ENCODE measurements around the gene CHFR. TPM values are rescaled to one million over a fixed set of nuclear protein-coding genes. Genes with fewer than 3 reads are reported as not detected.

Gene CHFR
- total and polyA plus RNA-seq, 9 of the 15 experiments (the other 6 are each of a cell fraction or from before 2014, with no cell fraction given): 0.61 to 33.9 (median 19.3) TPM

- TF ChIP-seq, protein P1, sequence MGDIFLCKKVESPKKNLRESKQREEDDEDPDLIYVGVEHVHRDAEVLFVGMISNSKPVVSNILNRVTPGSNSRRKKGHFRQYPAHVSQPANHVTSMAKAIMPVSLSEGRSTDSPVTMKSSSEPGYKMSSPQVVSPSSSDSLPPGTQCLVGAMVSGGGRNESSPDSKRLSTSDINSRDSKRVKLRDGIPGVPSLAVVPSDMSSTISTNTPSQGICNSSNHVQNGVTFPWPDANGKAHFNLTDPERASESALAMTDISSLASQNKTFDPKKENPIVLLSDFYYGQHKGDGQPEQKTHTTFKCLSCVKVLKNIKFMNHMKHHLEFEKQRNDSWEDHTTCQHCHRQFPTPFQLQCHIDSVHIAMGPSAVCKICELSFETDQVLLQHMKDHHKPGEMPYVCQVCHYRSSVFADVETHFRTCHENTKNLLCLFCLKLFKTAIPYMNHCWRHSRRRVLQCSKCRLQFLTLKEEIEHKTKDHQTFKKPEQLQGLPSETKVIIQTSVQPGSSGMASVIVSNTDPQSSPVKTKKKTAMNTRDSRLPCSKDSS (IDR thresholded peaks at IDR 0.05; ENCODE audit: low read depth, partially characterized antibody): no peak
- TF ChIP-seq ZBTB9 (CRISPR knock-in tag; IDR thresholded peaks at IDR 0.05): peak; percentile 70; the same call in 1 of the 2 replicates
- peak; percentile 79 for TF ChIP-seq ERF (CRISPR knock-in tag; IDR thresholded peaks at IDR 0.05)
- TF ChIP-seq RBM34 (IDR thresholded peaks at IDR 0.05; ENCODE audit: borderline replicate concordance, insufficient read depth, low read length): no peak
- TF ChIP-seq ZZZ3 (IDR thresholded peaks at IDR 0.05): no peak
- TF ChIP-seq ZNF436 (CRISPR knock-in tag; IDR thresholded peaks at IDR 0.05): no peak
- TF ChIP-seq, protein P2, sequence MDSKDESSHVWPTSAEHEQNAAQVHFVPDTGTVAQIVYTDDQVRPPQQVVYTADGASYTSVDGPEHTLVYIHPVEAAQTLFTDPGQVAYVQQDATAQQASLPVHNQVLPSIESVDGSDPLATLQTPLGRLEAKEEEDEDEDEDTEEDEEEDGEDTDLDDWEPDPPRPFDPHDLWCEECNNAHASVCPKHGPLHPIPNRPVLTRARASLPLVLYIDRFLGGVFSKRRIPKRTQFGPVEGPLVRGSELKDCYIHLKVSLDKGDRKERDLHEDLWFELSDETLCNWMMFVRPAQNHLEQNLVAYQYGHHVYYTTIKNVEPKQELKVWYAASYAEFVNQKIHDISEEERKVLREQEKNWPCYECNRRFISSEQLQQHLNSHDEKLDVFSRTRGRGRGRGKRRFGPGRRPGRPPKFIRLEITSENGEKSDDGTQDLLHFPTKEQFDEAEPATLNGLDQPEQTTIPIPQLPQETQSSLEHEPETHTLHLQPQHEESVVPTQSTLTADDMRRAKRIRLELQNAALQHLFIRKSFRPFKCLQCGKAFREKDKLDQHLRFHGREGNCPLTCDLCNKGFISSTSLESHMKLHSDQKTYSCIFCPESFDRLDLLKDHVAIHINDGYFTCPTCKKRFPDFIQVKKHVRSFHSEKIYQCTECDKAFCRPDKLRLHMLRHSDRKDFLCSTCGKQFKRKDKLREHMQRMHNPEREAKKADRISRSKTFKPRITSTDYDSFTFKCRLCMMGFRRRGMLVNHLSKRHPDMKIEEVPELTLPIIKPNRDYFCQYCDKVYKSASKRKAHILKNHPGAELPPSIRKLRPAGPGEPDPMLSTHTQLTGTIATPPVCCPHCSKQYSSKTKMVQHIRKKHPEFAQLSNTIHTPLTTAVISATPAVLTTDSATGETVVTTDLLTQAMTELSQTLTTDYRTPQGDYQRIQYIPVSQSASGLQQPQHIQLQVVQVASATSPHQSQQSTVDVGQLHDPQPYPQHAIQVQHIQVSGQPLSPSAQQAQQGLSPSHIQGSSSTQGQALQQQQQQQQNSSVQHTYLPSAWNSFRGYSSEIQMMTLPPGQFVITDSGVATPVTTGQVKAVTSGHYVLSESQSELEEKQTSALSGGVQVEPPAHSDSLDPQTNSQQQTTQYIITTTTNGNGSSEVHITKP (IDR thresholded peaks at IDR 0.05; ENCODE audit: partially characterized antibody): no peak
- peak; percentile 11; the same call in 1 of the 2 replicates for TF ChIP-seq JUN (IDR thresholded peaks at IDR 0.05; ENCODE audit: borderline replicate concordance, low read depth, low read length)
- no peak for TF ChIP-seq JUN (CRISPR knock-in tag; IDR thresholded peaks at IDR 0.05; ENCODE audit: borderline replicate concordance)
- 0 out of 2 replicates have a peak, but pooled peaks have one; percentile 32 for TF ChIP-seq HBP1 (CRISPR knock-in tag; IDR thresholded peaks at IDR 0.05)
- peak; percentile 44; the same call in 1 of the 2 replicates for TF ChIP-seq NKRF (IDR thresholded peaks at IDR 0.05; ENCODE audit: borderline replicate concordance)
- no peak for TF ChIP-seq SAFB (IDR thresholded peaks at IDR 0.05; ENCODE audit: borderline replicate concordance, low read depth, low read length)
- TF ChIP-seq SIN3B (IDR thresholded peaks at IDR 0.05; ENCODE audit: low read depth): no peak
- no peak for TF ChIP-seq PTTG1 (tag; IDR thresholded peaks at IDR 0.05; ENCODE audit: low read depth)
- TF ChIP-seq TAF7 (tag; IDR thresholded peaks at IDR 0.05): peak; percentile 66; the same call in 1 of the 2 replicates
- no peak for TF ChIP-seq ZBTB8A (IDR thresholded peaks at IDR 0.05; ENCODE audit: partially characterized antibody)
Observed at GRCh38 chr12:132887513-132888351, at the start of gene CHFR (continued).

Data from K562 (cell line).